Suppressor macrophage treated with lipopolysaccharide for 1 hour (primary cell): ENCODE measurements around the gene LNP1.
"Not testable (repeated sequence)": the region's sequence is repeated elsewhere in the genome, so short reads cannot be mapped to it uniquely, and the experiment has no call there.

Source experiments
- DNase-seq, 3 donors: peaks; one replicate each; pipeline ENCODE4 v3.0.0-alpha.2; 2020 to 2022

LNP1 gene

DNA sequence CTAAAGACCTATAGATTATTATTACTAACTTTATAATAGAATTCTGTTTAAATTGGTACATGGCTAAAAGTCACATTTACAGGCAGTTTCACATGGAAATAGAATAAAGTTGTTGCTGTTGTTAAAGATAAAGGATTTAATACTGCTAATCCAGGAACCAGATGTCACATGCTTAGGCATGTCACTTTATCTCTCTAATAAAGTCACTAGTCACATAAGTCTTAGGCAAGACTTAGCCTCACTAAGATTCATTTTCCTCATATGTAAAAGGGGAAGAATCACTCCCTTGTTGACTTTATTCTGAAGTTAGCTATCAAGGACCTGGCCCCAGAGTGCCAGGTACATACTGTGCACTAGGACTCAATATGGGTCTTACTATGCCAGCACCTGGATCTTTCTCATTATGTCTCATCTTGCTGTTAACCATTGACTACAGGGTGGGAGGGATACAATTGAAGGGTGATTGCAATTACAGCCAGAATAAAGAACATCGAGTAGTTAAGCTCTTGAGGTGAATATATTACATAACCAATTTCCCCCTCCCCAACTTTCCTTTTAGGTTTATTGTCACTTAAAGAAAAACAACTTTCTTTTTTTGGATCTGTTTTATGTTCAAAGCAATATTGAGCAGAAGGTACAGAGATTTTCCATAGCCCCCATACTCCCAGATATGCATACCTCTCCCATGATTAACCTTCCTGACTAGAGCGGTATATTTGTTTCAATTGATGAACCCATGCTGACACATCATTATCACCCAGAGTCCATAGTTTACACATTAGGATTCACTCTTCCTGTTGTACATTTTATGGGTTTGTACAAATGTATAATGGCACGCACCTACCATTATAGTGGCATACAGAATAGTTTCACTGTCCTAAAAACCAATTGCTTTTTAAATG is 36.6 kb downstream of the LNP1 start:
- DNase-seq, result peak; percentile 17 to 32 (median 22)

DNA sequence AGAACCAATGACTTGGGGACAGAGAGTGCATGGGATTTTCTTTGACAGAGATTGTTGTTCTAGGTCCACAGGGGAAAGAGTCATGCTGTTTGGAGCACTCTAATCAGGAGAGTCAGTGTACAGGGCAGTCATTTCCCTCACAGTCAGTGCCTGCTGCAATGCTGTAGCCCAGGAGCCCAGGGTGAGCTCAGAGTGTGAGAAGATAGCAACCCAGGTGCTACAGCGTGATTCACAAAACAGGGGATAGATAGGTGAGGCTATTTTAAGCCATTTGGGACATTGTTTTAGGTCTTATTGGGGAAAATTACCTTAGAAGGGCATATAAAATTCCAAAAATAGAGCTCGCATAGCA is 37.3 kb downstream of the LNP1 start:
- no peak for DNase-seq

DNA sequence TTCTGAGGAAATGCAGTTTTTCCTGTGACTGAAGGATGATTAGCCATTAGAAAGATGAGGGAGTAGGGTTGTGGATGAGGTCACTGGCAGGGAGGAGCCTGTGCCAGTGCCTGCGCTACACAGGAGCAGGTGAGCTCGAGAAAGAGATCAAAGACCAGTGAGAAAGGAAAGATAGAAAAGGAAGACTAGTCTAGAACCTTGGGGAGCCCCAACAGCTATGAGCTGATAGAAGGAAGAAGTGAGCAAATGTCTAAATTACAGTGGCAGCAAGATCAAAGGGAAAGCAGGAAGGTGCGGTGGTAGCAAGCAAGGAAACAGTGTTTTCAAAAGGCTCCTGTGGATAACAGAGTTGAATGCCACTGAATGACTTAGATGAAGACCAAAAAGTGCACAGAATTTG is 39.6 kb downstream of the LNP1 start:
- DNase-seq, result no peak

DNA sequence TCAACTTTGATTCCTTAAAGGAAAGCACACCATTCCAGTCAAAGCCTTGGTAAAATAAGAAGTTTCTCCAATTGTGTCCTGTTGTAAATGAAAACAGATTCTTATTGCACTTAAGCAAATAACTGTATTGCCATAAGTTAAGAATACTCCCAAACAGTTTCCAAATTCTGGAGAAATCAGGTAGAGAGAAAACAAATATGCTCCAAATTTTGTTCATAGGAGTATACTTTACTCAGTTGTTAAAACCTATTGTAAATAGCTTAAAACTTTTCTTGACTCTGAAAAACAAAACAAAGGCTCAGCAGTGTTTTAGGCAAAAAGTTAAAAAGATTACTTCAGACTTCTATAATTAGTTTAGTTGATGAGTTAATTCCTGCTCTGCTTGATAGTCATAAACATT is 42.4 kb downstream of the LNP1 start:
- DNase-seq, result no peak

DNA sequence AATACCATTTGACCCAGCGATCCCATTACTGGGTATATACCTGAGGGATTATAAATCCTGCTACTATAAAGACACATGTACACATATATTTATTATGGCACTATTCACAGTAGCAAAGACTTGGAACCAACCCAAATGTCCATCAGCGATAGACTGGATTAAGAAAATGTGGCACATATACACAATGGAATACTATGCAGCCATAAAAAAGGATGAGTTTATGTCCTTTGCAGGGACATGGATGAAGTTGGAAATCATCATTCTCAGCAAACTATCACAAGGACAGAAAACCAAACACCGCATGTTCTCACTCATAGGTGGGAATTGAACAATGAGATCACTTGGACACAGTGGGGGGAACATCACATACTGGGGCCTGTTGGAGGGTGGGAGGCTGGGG is 45.7 kb downstream of the LNP1 start:
- not testable (repeated sequence) for DNase-seq

DNA sequence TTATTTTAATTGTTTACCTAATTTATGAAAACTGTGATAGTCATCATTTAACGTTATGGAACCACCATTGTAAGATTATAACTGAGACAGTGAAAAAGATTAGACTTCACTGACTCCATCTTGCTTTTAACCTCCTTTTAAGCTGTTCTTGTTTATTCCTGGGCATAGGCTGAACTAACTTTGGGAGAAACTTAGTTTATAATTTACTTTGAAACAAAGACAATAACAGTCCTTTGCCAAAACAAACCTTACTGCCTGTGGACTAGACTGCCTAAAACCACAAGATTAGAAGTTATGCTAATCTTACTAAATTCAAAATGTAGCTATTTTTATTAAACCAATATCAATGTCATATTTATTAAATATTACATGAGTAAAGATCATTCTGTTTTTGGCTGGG is 46.7 kb downstream of the LNP1 start:
- DNase-seq, result no peak

DNA sequence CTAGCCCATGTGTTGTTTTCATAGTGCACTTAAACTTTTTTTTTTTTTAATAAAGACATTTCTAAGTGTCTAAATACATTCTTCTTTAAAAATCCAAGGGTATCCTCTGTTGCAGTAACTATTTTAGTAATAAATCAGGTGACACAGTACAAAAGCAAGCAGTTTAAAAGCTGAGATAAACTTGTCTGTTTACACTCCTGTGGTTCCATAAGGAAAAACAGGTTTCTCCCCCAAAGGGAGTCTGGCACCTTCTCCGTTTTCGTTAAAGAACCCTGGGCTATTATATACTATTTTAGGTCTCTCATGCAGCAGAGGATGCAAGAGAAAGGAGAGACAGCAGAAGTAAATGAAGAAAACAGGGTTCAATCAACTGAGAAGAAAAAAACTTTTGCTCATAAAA is 47.9 kb downstream of the LNP1 start:
- DNase-seq, result no peak

DNA sequence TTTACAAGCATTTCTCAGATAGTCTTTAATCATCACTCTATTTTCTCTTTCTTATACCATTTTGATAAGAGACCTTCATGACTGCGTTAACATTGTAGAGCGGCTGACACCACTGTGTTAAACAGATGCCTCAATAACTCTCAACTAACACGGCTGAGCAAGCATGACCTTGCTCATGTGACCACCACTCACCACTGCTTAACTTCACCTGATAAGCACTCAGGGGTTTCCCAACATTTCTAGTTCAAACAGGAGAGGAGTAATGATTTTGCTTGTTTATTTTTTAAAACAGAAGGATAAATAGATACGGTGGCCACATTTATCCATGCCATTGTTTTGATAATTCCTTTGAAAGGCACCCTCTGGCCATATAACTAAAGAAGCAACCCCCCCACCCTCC is 53.3 kb downstream of the LNP1 start:
- DNase-seq, result no peak

DNA sequence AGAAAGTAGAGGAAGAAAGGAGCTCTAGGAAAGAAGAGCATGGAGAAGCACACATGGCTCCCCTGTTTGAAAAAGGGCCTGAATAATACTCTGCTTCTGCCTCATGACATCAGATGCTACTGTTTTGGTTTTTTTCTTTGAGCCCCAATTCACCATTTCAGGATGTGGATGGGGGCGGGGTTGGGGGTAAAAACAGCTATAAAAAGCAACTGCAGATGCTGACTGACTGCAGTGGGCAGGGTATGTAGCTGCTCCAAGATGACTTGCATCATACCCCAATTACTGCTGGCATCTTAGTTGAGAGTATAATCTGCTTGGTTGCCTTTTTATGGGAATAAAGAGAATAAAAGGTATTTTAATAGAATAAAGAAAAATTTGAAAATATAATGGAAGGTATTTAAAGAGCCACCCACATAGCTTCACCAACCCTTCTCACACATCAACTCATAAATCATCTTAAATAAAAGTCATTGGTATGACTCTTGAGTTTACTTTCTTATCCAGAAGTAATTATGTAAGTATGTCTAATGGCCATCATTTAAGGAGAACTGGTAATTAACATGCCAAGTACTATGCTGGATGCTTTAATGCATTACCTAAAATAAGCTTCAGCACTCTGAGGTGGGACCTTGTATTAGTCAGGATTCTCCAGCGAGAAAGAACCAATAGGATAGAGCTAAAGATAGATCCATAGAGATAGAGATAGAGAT is 54.7 kb downstream of the LNP1 start:
- no peak for DNase-seq

DNA sequence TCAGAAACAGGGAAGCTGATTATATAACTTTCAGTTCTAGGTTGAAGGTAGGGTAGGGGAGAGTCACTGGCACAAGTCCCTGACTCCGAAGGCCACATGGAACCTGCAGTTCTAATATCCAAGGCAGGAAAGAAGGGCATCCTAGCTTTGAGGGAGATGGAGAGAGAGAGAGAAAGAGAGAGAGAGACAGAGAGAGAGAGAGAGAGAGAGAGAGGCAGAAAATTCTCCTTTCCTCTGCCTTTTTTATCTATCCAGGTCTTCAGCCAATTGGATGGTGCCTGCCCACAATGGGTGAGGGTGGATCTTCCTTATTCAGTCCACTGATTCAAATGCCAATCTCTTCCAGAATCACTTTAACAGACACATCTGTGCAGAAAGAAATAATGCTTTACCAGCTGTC is 55.4 kb downstream of the LNP1 start:
- DNase-seq, result no peak

DNA sequence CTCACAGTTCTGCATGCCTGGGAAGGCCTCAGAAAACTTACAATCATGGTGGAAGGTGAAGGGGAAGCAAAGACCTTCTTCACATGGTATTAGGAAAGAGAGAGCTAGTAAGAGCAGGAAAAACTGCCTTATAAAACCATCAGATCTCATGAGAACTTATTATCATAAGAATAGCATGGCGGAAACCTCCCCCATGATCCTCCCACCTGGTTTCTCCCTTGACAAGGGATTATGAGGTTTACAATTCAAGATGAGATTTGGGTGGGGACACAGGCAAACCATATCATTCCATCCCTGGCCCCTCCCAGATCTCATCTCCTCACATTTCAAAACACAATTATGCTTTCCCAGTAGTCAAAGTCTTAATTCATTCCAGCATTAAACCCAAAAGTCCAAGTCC is 56.5 kb downstream of the LNP1 start:
- DNase-seq, result no peak

DNA sequence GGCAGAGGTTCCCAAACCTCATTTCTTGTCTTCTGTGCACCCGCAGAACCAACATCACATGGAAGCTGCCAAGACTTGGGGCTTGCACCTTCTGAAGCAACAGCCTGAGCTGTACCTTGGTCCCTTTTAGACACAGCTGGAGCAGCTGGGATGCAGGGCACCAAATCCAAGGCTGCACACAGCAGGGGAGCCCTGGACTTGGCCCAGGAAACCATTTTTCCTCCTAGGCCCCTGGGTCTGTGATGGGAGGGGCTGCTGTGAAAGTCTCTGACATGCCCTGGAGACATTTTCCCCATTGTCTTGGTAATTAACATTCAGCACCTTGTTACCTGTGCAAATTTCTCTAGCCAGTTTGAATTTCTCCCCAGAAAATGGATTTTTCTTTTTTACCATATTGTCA is 57.5 kb downstream of the LNP1 start:
- no peak for DNase-seq

DNA sequence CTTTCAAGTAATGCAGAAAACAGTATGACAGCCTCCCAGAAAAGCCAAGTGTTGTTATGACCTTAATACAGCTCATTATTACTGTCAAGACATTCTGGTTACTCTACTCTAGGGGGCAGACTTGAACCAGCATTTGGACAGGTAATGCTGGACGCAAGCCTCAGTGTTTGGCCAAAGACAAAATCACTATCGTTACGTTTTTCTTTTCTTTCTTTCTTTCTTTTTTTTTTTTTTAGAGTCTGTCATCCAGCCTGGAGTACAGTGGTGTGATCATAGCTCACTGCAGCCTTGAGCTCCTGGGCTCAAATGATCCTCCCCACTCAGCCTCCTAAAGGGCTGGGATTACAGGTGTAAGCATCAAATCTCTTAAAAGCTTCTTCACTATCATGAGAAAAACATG is 61.7 kb downstream of the LNP1 start:
- peak; percentile 72 to 78 (median 73) for DNase-seq

DNA sequence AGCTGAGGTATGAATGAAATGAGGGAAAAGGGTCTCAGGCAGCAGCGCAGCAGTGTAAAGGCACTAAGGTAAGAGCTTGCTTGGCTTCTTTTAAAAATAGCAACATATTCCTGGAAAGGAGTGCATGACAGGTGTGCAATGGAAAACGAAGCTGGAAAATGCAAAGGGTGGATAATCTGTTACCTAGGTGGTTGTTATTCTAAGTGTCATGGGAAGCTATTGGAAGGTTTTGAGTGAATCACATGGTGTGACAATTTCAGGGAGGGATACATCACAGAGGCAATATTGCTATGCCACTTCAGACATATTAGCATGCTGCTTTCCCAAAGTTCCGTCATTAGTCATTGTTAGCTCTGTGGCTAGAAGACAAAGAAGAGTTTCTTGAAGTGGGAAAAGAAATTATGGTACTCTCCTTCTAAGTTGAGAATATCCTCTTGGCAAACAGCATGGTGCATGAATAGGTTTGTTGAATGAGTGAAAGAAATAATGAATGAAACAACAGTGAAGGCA is 62.4 kb downstream of the LNP1 start:
- DNase-seq, result no peak

DNA sequence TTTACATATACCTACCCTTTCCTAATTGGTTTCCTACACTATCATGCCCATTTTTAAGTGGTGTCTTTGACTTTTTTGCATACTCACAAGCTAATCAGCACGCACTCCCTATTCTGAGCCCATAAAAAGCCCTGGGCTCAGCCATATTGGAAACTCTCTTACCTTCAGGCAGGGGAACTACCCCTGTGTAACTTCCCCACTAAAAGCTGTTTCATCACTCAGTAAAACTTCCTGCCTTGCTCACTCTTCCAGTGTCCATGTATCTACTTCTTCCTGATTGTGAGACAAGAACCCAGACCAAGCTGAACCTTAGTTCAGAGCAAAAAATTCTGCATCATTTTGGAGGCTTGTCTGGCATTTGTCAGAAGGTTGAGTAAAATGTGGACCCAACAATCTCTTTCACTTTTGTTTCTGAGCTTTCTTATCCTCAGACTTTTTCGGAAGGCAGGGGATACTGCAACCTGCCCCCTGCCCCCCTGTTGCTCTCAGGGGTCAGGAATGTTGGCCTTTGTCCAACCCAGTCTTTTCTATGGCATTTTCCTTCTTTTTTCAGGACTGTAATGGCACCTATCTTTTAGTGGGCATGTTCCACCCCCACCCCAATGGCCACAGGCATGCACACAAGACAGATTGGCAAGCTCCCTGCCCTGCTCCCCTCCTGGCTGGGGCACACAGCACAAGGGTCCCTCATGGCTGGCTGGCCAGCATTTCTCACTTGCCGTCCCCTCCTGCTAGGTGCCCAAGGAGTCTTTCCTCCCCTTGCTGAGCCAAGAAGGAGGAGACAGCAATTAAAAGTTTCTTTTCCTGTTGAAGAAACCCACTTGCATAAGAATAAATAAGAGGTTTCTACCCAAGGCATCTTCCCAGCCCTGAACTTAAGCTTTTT is 64.8 kb downstream of the LNP1 start:
- DNase-seq, result peak; percentile 59 to 75 (median 72)

DNA sequence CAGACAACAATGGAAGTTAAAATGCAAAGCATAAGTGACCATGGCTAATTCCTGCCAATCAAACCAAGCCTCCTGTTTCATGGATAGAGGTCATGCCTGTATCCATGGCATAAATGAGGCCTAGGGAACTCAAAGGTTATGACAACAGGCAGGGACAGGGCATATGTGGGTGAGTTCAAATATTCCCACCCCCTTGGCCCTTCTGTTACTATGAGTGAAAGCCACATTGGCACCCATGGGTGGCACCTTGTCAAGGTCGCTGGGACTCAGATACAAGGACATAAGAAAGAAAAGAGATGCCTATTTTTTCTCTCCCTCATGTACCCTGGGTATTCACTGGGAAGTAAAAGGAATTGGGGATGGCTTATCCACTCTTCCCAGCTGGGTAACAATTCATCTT is 65.8 kb downstream of the LNP1 start:
- no peak for DNase-seq

DNA sequence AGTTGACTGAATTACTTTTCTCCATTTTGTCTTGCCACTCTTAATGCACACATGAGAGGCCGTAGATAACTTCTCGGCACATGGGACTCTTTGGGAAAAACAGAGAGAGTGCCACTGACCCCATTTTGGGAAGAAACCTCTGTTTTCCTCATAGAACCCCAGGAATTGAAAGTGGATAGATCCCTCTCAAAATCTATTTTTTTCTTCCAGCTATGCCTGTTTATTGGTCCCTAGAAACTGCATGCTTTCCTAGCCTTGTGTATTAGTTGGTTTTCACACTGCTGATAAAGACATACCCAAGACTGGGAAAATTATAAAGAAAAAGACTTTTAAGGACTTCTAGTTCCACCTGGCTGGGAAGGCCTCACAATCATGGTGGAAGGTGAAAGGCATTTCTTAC is 67.3 kb downstream of the LNP1 start:
- DNase-seq, result no peak

DNA sequence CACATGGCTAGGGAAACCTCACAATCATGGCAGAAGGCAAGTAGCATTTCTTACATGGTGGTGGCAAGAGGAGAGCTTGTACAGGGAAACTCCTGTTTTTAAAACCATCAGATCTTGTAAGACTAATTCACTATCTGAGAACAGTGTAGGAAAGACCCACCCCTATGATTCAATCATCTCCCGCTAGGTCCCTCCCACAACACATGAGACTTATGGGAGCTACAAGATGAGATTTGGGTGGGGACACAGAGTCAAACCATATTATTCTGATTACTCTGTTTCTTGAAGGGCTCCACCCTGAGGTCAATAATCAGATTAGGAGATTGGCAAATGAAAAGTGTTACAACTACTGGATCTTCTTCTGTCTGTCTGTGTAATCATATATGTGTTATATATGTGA is 69.6 kb downstream of the LNP1 start:
- no peak for DNase-seq

DNA sequence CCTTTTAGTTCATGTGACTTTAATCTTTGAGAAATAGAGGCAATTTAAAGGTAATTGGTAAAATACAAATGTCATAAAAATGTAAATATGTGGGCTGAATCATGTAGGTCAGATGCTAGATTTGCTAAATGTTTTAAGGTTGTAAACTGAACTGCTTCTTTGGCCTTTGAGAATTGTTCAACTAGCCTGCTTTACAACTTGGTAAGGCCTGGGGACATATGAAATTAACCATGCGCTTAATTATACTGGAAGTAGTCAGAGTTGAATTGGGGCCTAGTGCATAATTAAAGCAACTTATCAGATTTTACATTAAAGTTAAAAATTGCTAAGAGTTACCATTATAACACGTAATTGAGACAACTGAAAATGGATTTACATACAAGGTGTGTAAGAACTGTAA is 70.1 kb downstream of the LNP1 start:
- no peak for DNase-seq

DNA sequence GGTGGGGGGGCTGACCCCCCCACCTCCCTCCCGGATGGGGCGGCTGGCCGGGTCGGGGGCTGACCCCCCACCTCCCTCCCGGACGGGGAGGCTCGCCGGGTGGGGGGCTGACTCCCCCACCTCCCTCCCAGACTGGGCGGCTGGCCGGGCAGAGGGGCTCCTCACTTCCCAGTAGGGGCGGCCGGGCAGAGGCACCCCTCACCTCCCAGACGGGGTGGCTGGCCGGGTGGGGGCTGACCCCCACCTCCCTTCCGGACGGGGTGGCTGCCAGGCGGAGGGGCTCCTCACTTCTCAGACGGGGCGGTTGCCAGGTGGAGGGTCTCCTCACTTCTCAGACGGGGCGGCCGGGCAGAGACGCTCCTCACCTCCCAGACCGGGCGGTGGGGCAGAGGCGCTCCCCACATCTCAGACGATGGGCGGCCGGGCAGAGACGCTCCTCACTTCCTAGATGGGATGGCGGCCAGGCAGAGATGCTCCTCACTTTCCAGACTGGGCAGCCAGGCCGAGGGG is 76.6 kb downstream of the LNP1 start:
- not testable (repeated sequence) for DNase-seq

DNA sequence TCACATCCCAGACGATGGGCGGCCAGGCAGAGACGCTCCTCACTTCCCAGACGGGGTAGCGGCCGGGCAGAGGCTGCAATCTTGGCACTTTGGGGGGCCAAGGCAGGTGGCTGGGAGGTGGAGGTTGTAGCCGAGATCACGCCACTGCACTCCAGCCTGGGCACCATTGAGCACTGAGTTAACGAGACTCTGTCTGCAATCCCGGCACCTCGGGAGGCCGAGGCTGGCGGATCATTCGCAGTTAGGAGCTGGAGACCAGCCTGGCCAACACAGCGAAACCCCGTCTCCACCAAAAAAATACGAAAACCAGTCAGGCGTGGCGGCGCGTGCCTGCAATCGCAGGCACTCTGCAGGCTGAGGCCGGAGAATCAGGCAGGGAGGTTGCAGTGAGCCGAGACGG is 77.2 kb downstream of the LNP1 start:
- not testable (repeated sequence) for DNase-seq

DNA sequence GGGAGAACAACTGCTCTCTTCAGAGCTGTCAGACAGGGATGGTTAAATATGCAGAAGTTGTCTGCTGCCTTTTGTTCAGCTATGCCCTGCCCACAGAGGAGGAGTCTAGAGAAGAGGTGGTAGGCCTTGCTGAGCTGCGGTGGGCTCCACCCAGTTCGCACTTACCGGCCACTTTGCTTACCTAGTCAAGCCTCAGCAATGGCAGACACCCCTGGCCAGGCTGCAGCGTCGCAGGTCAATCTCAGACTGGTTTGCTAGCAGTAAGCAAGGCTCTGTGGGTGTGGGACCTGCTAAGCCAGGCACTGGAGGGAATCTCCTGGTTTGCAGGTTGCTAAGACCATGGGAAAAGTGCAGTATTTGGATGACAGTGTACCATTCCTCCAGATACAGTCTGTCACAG is 78.7 kb downstream of the LNP1 start:
- DNase-seq, result no peak

DNA sequence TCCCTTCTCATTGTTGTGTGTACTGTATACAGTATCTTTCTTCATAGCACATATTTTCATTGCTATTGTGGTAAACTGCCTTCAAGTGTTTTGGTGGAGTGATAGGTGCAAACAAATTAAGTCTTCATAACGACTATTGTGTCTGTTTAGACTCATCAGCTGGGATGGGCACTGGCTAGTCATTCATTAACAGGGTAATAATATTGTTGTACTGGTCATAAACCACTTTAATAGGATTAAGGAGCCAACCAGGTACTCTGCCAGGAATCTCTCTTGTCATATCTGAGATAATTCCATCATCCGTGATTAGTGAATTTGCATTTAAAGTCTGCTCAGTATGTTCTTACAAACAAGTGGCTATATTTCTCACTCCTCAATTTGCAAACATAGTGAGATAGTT is 80.8 kb downstream of the LNP1 start:
- no peak for DNase-seq
